K562 (cell line): ENCODE results near the gene CABP7. TPM values are rescaled to one million over a fixed set of nuclear protein-coding genes. Genes with fewer than 3 reads are reported as not detected.

Experiments used
- ATAC-seq: fragments of 200-7000 bp; cut with Tn5 transposase; 3 replicates; pipeline ENCODE4 v1.9.1; 2020; ENCODE audit warnings: moderate library complexity
- BruUV-seq: library from RNA; stranded (reverse); fragments of 400-500 nt; replicated peaks from 2 replicates; lab custom pipeline; 2021; lab: Mats Ljungman, UMichigan
- CTCF ChIA-PET: fragments of 300-600 bp; formaldehyde crosslinking; extraction: SDS; loops from one replicate; lab custom pipeline; 2021; ENCODE audit warnings: low intra/inter-chr PET ratio; lab: Yijun Ruan, JAX
- POLR2A ChIA-PET: fragments of 300-600, 350-650 bp; sonication (Branson Sonifier 250); formaldehyde crosslinking; extraction: SDS; loops from one replicate; lab custom pipeline; 2021; ENCODE audit warnings: antibody characterized with exemption, inconsistent platforms; lab: Yijun Ruan, JAX
- DNase-seq, 4 experiments: peaks; one replicate each; pipeline versions ENCODE4 v3.0.0 to v3.0.0-alpha.2; 2011 to 2018; ENCODE audit warnings: low spot score in 3 of 4, mixed read lengths in 3 of 4; ENCODE audit errors: extremely low read depth in 1 of 4
- FAIRE-seq: peaks from 2 replicates; lab custom pipeline; 2011; peaks lifted over from hg19 to GRCh38; lab: Jason Lieb, UNC
- H2AFZ ChIP-seq: 2 replicates; pipeline ENCODE4 v1.6.0; 2011; ENCODE audit warnings: low read depth, low read length, control low read depth, inconsistent platforms
- H3K27ac ChIP-seq: fragments of 200-600 bp; 3 replicates; pipeline ENCODE4 v1.8.0; 2011; ENCODE audit warnings: low read depth, mild to moderate bottlenecking, control low read depth, inconsistent platforms, low read length, moderate library complexity, mixed read lengths; ENCODE audit errors: extremely low read depth
- H3K27me3 ChIP-seq, 2 experiments: fragments of 300-600 bp in 1 of 2; 2 replicates in 1 of 2; 3 replicates in 1 of 2; pipeline versions ENCODE4 v1.6.0 to v1.8.0; 2011; ENCODE audit warnings: inconsistent platforms in 2 of 2, low read length in 2 of 2, mild to moderate bottlenecking in 1 of 2, mixed read lengths in 1 of 2, moderate library complexity in 1 of 2; ENCODE audit not compliant: control insufficient read depth in 2 of 2, insufficient read depth in 2 of 2
- H3K36me3 ChIP-seq: fragments of 300-600 bp; 3 replicates; pipeline ENCODE4 v1.8.0; 2011; ENCODE audit warnings: mild to moderate bottlenecking, low read length, inconsistent platforms; ENCODE audit not compliant: control insufficient read depth, insufficient read depth
- H3K4me1 ChIP-seq, 2 experiments: fragments of 200-600 bp in 1 of 2; replicated peaks in 1 of 2; 2 replicates in 1 of 2; 3 replicates in 1 of 2; pipeline versions ENCODE4 v1.5.1 to v1.8.0; 2011; ENCODE audit warnings: inconsistent platforms in 2 of 2, low read length in 2 of 2, mild to moderate bottlenecking in 1 of 2, mixed read lengths in 1 of 2, moderate library complexity in 1 of 2; ENCODE audit not compliant: control insufficient read depth in 2 of 2, insufficient read depth in 2 of 2
- H3K4me2 ChIP-seq: 2 replicates; pipeline ENCODE4 v1.6.1; 2011; ENCODE audit warnings: low read length, control low read depth, inconsistent platforms, mixed read lengths; ENCODE audit not compliant: insufficient read depth
- H3K4me3 ChIP-seq: fragments of 200-600 bp; sonication (generic), shearing (Covaris generic); 2 replicates; pipeline ENCODE4 v1.5.1; 2016; ENCODE audit warnings: control low read depth, inconsistent platforms
- H3K79me2 ChIP-seq: fragments of 200-600 bp; 3 replicates; pipeline ENCODE4 v1.8.0; 2011; ENCODE audit warnings: low read length, inconsistent platforms; ENCODE audit not compliant: control insufficient read depth, insufficient read depth
- H3K9ac ChIP-seq, 2 experiments: 2 replicates each; pipeline versions ENCODE4 v1.6.0 to v1.6.1; 2011; ENCODE audit warnings: low read depth in 2 of 2, low read length in 2 of 2, control low read depth in 1 of 2, inconsistent platforms in 1 of 2, mild to moderate bottlenecking in 1 of 2, mixed read lengths in 1 of 2; ENCODE audit not compliant: insufficient read depth in 1 of 2
- H3K9me1 ChIP-seq: one replicate; pipeline ENCODE4 v1.6.0; 2011; ENCODE audit warnings: inconsistent platforms, mild to moderate bottlenecking, low read length, moderate library complexity; ENCODE audit not compliant: control insufficient read depth, insufficient read depth
- H3K9me3 ChIP-seq: replicated peaks from 2 replicates; pipeline ENCODE4 v1.5.1; 2011; ENCODE audit warnings: low read depth, low read length, inconsistent platforms; ENCODE audit not compliant: control insufficient read depth, insufficient read depth
- H4K20me1 ChIP-seq: replicated peaks from 2 replicates; pipeline ENCODE4 v1.6.1; 2011; ENCODE audit warnings: low read length, inconsistent platforms, mixed read lengths; ENCODE audit not compliant: control insufficient read depth, insufficient read depth
- CC2D1A ChIP-seq: fragments of 450-650 bp; IDR thresholded peaks from 2 replicates; pipeline ENCODE4 v1.6.1; 2017; ENCODE audit warnings: mild to moderate bottlenecking
- CGGBP1 ChIP-seq: fragments of 250-450 bp; sonication (Bioruptor Pico); IDR thresholded peaks from 2 replicates; pipeline ENCODE4 v1.9.0; 2021; ENCODE audit warnings: mild to moderate bottlenecking
- DACH1 ChIP-seq: fragments of 450-650 bp; IDR thresholded peaks from 2 replicates; pipeline ENCODE4 v1.6.1; 2018; ENCODE audit not compliant: partially characterized antibody
- FOXA3 ChIP-seq, 2 experiments: fragments of 450-650 bp in 1 of 2; sonication (generic) in 1 of 2; formaldehyde crosslinking; IDR thresholded peaks in 1 of 2; conservative IDR thresholded peaks in 1 of 2; 2 replicates each; pipeline versions ENCODE4 v1.4.0 to v1.8.0; 2020 to 2022; ENCODE audit warnings: mild to moderate bottlenecking in 2 of 2, missing genetic modification reagents in 1 of 2
- HMG20B ChIP-seq: fragments of 250-450 bp; sonication (Bioruptor Pico); IDR thresholded peaks from 2 replicates; pipeline ENCODE4 v1.5.0; 2021; ENCODE audit warnings: mild to moderate bottlenecking
- LCOR ChIP-seq: sonication (generic); formaldehyde crosslinking; IDR thresholded peaks from 2 replicates; pipeline ENCODE4 v1.8.0; 2022; ENCODE audit warnings: mild to moderate bottlenecking, missing genetic modification reagents
- NEUROD1 ChIP-seq: fragments of 150-350 bp; IDR thresholded peaks from 2 replicates; pipeline ENCODE4 v1.6.1; 2014; ENCODE audit warnings: borderline replicate concordance, low read length, low read depth; ENCODE audit not compliant: partially characterized antibody
- NFATC3 ChIP-seq: fragments of 450-650 bp; IDR thresholded peaks from 2 replicates; pipeline ENCODE4 v1.6.1; 2017; ENCODE audit warnings: mild to moderate bottlenecking
- NFXL1 ChIP-seq: fragments of 450-650 bp; formaldehyde crosslinking; IDR thresholded peaks from 2 replicates; pipeline ENCODE4 v1.4.0; 2021; ENCODE audit warnings: mild to moderate bottlenecking
- OTX1 ChIP-seq: fragments of 450-650 bp; formaldehyde crosslinking; IDR thresholded peaks from 2 replicates; pipeline ENCODE4 v1.4.0; 2022; ENCODE audit warnings: mild to moderate bottlenecking
- RAD51 ChIP-seq: fragments of 450-650 bp; IDR thresholded peaks from 2 replicates; pipeline ENCODE4 v1.7.1; 2016; ENCODE audit warnings: low read depth, mild to moderate bottlenecking, borderline replicate concordance
- RFX1 ChIP-seq: fragments of 450-650 bp; IDR thresholded peaks from 2 replicates; pipeline ENCODE4 v1.6.1; 2016; ENCODE audit warnings: mild to moderate bottlenecking, moderate library complexity
- WHSC1 ChIP-seq: IDR thresholded peaks from one replicate; pipeline ENCODE4 v1.6.1; 2012; ENCODE audit warnings: low read length, control low read depth, inconsistent platforms
- ZNF764 ChIP-seq: fragments of 250-450 bp; sonication (Bioruptor Pico); IDR thresholded peaks from 2 replicates; pipeline ENCODE4 v1.4.0; 2020; ENCODE audit warnings: low read depth, mild to moderate bottlenecking, moderate library complexity
- ZNF780A ChIP-seq: fragments of 250-450 bp; sonication (Bioruptor Pico); IDR thresholded peaks from 2 replicates; pipeline ENCODE4 v1.5.0; 2021; ENCODE audit warnings: mild to moderate bottlenecking
- WGBS: fragments of 100-300 bp; shearing (Covaris generic); methylation state at CpG from one replicate; pipeline ENCODE4 v1.1.6; 2016; ENCODE audit warnings: low coverage, mixed read lengths; ENCODE audit not compliant: insufficient coverage; ENCODE audit errors: missing lambda C conversion rate; 5-methylcytosine and 5-hydroxymethylcytosine counted together
- in situ Hi-C: fragments of 300-500 bp; cut with MboI; formaldehyde crosslinking; loops from 4 replicates; pipeline ENCODE4 v1.15.0; 2018; ENCODE audit warnings: inconsistent platforms, mixed read lengths
- intact Hi-C: fragments of 100-400 bp; cut with micrococcal nuclease; formaldehyde crosslinking; loops from 2 replicates; pipeline ENCODE4 v1.14.2; 2022
- polyA plus RNA-seq, 8 experiments: library from polyadenylated mRNA; depleted of rRNA in 4 of 8; stranded (reverse) in 5 of 8; unstranded in 3 of 8; fragments of >200 nt; fragmentation: Nextera tagmentation in 2 of 8; fragmentation: Illumina TruSeq in 1 of 8; extraction: Ambion mirVana in 2 of 8; extraction: Trizol in 1 of 8; gene quantifications; 2 replicates each; pipeline versions ENCODE4 v1.2.1 to v1.2.3, GENCODE V29; 2011 to 2014; ENCODE audit warnings: inconsistent platforms in 1 of 8, missing spikeins in 1 of 8
- total RNA-seq, 7 experiments: library from RNA; depleted of rRNA in 6 of 7; stranded (reverse); fragments of >200 nt in 6 of 7; fragmentation: Illumina TruSeq in 2 of 7; extraction: Trizol in 2 of 7; gene quantifications; 2 replicates each; pipeline versions ENCODE4 v1.2.1 to v1.2.3, GENCODE V29; 2011 to 2021; ENCODE audit warnings: low replicate concordance in 1 of 7

CABP7 gene
- total and polyA plus RNA-seq, 9 of the 15 experiments (the other 6 are each of a cell fraction or from before 2014, with no cell fraction given): not detected

- intact Hi-C loops (no loop called here), in situ Hi-C loops (no loop called here)
- DNase-seq (no peak), ATAC-seq (no peak)
- no peak overlapping the region for H2AFZ ChIP-seq
- no peak overlapping the region for H3K27ac ChIP-seq
- no peaks in the 10 kb centered on the region for H3K9me3 ChIP-seq
- H3K4me2 ChIP-seq: no peak overlapping the region
- POLR2A ChIA-PET: no interaction called here
- no peaks in the 10 kb centered on the region for H3K36me3 ChIP-seq
- no peaks in the 10 kb centered on the region for H3K79me2 ChIP-seq
- peaks cover 4% of the 10 kb centered on the region for H3K9me1 ChIP-seq
- no peak overlapping the region for H3K4me3 ChIP-seq
- no TSS peak for BruUV-seq
- CTCF ChIA-PET: no interaction called here
- H3K9ac ChIP-seq: no peak overlapping the region
- 33% methylated on average over 9 of the region's 16 CpGs for WGBS
- TF ChIP-seq CC2D1A: no peak
- no peak for TF ChIP-seq ZNF764
- no peak for TF ChIP-seq DACH1
- no peak for TF ChIP-seq LCOR
- TF ChIP-seq NEUROD1: no peak
- TF ChIP-seq RFX1: no peak
- no peak for TF ChIP-seq FOXA3 (CRISPR knock-in tag; conservative IDR thresholded peaks at IDR 0.05 in 1 of 2, IDR thresholded peaks at IDR 0.05 in 1 of 2)
- no peak for TF ChIP-seq NFATC3
- no peak for TF ChIP-seq ZNF780A (CRISPR knock-in tag)
- no peak for TF ChIP-seq CGGBP1 (CRISPR knock-in tag)
- no peak for TF ChIP-seq HMG20B (CRISPR knock-in tag)
- no peak for TF ChIP-seq RAD51
- no peak for TF ChIP-seq OTX1
- TF ChIP-seq NFXL1 (CRISPR knock-in tag): no peak
- TF ChIP-seq WHSC1: no peak
- TF ChIP-seq, all 486 proteins: peak for 0
- 0 out of 2 replicates have a peak, but pooled peaks cover 9% of the 10 kb centered on the region for H4K20me1 ChIP-seq
- FAIRE-seq: no peak
- peaks cover 14 to 58% of the 10 kb centered on the region in 2 experiments; a peak in 4 of 5 replicates for H3K4me1 ChIP-seq
- peaks cover 0 to 19% of the 10 kb centered on the region in 2 experiments; a peak in 2 of 5 replicates for H3K27me3 ChIP-seq
Observed at GRCh38 chr22:29722587-29722986, 2.8 kb downstream of the CABP7 start.
